AML-193 (cell line): ENCODE results near the gene LTBP2.

ENCODE experiments used
- DNase-seq, 2 experiments: peaks; one replicate each; lab custom pipeline; 2025; lab: John Stamatoyannopoulos, UW

Gene LTBP2

DNA sequence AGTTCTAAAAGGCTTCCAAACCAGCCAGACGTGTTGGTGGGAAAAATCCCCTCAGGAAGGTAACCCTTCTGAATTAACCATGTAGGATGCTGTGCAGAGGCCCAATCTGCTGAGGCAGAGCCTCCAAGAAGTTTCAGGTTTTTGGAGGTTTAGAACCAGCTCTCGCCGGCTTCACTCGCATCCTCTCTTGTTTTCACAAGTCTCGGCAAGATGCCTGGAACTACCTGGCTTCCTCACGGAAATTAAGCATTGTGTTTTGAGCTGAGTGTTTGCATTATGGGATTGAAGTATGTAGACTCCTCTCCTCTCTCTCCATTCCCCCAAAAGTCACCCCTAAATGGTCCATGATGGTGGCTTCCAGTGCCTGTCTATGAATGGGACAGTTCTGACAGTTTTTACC lies 20.6 kb downstream of the LTBP2 start:
- no peak for DNase-seq

DNA sequence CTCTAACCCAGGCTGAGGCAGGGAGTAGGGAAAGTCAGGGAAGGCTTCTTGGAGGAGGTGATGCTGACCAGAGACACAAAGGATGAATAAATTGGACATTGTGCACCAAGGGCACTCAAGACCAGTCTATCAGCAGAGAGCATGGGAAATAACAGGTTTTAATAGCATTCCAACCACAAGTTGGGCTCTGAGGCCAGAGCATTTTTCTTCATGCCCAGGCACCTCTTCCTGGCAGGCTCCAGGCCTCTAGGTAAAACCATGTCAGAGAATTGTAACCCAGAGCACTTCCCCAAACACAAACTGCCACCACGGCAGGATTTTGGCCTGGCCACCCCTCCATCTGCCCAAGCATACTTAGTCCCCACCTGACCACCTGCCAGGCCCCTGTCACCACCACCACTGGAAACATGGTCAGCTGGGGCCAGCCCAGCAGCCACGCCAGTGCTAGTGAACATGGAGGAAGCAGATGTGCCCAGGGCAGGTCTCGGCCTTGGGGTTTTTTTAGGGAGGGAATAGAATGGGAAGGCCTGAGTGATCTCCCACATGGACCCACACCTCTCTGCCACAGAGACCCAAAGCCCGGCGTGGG lies 22.7 kb downstream of the LTBP2 start:
- no peak for DNase-seq

DNA sequence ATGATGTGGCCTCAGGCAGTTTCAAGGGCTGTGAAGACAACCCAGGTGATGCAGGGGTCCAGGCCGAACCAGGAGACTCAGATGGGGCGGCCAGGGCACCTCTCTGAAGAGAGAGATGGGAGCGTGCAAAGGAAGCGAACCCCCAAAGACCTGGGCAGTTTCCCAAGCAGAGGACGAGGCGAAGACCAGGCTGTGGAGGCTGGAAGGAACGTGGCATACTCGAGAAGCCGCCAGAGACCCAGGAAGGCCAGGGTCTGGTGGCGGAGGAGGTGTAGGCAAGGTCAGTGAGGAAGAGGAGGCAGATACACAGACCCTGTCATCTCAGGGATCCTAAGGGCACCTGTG lies 24.7 kb downstream of the LTBP2 start:
- no peak for DNase-seq

DNA sequence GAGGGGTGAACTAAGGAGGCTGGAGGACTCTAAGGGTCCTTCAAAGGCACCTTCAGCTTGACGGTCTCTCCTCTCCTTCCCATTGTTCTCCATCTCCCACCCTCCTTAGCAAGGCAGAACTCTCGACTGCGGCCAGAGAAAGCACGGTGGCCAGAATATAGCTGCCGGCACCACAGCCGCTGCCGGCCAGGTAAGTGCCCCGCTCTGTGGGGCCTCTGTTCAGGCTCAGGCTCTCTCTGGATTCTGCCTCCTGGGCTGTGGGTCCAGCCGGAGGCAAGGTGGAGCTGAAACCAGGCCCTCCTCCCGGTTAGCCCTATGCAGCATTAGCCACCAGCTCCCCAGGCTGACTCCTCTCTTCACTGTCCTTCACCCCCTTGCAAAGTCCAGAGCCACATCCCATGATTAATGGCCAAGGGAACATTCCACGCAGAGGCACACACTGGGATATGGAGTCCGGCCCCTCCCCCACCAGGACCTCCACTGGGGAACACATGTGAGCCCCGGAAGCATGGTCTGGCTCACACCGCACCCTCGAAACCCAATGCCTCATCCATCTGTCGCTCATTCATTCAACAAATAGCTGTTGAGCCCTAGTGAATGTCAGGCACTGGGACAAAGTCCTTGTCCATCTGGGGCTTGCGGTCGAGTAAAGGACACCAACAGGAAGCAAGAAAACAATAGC lies 25.2 kb downstream of the LTBP2 start:
- no peak for DNase-seq

DNA sequence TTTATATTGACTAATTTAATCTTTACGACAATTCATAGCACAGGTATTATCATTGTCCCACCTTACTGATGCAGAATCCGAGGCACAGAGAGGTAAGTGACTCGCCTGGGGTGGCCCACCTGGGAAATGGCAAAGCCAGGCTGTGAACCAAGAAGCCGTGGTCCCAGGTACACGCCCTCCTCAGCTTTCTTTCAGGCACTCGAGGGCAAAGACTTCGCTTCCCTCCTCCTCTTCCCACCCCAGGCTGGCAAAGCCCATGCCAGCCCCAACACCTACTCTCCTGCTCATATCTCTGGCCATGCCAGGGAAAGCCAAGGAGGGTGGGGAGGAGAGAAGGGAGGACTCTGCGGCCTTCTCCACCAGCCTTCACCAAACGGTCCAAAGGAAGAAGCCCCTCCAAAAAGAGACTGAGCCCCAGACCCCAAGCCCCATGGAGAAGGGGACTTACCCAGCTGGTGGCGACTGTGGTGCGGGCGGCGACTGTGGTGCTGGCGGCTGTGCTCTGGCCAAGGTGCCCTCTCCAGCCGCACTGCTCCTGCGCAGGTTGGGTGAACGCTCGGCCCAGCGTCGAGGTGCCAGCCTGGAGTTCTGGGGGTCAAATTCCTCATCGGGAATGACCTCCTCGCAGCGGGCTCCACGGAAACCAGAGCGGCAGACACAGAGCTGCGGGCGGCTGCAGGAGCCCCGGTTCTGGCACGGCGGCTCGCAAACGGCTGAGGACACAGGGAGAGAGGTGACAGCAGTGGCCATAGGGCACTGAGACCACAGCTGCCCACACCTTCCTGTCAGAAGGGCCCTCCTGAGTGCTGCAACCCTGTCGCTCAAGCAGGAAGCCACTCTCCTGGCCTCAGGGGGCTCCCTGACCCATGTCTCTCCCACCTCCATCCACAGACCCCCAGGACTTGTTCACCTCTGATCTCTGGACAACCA lies 26.4 kb downstream of the LTBP2 start:
- DNase-seq: no peak

DNA sequence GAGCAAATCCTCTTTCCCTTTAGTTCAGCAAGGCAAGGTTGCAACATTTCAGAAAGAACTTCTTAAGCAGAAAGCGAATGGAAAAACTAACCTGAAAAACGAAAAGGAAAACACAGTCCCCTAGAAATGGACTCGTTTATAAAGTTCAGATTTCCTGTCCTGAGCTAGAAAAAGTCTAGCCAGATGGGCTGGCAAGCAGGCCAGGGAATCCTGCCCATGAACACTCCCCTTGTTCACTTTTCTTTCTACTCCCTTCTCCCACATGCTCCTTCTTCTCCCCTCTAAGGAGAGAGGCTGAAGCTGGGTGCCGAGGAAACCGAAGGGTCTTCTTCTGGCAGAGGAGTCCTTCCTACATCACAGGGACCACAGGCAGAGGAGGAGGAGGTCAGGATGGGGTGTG lies 27.1 kb downstream of the LTBP2 start:
- DNase-seq: no peak

DNA sequence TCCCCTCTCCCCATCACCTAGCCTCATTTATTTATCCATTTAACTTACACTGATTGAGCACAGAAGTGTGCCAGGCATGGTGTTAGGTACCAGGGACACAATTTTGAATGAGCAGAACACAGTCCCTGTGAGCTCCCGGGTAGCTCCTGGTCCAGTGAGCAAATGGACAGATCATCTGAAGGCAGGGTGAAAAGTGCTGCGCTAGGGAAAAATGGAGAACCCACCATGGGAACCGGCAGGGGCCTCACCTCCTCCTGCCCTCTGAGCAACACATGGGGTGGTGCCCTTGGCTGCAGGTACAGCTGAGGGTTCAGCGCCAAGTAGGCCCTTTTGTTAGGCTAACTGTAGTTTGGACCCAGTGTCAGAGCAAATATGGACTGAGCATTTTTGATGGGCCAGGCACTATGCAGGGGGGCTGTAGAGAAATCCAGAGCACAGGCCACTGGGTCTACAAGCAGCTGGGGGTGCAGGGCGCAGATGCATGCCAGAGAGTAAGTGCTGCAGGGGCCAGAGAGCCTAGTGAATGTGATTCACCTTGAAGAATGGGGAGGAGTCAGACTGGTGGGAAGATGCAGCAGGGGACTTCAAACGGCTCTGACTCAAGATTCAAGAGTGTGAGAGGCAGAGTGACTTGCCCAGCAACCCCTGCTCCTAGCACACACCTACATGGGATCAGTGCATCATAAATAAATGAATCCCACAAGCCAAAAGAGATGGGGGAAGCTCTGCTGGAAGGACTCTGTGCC lies 28.2 kb downstream of the LTBP2 start:
- no peak for DNase-seq

DNA sequence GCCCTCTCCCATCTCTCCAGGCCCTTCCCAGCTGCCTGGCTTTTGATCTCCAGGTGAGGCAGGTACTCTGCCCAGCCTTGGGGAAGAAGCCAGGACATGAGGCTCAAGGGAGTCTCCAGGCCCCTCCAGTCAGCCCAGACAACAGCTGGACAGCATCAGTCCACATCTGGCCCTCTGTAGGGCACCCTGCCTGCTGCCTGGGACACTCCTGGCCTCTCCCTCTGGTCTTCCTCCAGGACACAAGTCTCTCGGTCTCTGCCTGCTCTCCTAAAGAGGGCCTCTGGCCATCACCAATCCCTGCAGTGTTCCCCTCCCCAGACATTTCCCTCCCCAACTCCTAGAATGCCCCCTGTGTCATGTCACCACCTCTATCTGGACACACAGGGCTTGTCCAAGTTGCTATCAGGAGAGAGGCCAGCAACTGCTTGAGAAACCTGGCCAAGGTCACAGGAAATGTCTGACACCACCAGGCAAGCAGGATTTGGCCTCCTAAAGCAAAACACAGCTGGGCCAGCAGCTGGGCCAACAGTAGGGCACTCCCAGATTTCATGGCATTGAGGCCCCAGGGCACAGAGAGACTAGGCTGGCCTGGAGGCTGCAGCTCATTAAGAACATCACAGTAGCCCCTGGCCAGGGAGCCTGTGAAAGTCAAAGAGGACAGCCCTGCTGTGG lies 29.0 kb downstream of the LTBP2 start:
- no peak for DNase-seq

DNA sequence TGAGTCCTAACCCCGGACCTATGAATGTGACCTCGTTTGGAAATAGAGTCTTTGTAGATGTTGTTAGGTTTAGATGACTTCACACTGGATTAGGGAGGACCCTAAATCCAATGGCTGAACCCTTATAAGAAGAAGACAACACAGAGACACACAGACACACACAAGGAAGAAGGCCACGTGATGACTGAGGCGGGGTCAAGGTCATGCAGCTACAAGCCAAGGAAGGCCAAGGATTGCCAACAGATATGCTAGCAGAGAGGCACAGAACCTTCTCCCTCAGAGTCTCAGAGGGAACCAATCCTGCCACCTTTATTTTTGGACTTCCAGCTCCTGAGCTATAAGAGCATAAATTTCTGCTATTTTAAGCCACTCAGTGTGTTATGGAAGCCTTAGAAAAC lies 31.8 kb downstream of the LTBP2 start:
- no peak for DNase-seq

DNA sequence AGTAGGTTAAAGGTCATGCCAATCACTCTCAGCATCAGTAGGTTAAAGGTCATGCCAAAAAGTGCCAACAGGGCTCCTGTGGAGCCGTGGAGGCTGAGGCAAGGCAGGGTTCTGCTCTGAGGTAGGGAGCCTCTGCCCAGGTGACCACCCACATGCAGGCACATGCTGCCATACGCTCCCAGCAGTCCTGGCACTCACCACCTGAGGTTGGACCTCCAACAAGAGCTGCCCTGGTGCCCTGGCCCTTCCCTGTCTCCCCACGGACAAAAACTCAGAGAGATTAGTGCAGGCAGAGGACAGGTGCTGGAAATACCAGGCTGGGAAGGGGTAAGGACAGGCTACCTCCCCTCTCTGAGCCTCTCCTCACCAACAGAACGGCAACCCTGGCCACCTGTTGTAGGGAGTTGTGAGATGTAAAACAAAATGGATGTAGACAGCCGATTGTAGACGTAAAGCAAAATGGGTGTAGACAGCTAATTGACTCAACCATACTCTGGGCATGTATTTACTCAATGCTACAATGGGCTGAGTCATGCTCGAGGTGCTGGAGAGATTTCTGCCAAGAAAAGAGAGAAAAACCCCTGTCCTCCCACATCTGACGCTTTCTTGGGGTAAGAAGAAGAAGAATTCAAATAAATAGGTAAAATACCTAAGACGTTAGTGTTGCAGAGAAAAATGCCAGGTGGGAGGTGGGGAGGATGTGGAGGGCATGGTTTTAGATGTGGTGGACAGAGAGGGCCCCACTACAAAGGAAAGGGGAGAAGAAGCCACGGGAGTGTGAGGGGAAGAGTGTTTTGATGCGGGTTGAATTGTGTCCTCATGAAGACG lies 32.4 kb downstream of the LTBP2 start:
- DNase-seq: no peak

DNA sequence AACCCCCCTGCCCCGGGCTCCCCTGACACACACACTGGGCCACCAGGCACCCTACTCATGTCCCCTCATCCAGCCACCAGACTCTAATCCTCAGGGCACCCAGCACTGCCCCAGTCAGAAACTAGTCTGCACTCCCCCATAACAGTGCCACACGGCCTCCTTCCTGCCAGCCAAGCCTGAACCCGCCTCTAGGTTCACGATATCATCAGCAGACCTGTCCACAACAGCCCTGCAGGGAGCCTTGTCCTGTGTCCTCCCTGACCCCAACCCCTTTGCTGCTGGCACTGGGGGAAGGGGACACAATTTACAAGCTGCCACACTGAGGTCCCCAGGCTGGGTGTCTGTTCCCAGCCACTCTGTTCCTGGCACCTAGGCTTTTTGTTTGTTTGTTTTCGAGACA lies 33.6 kb downstream of the LTBP2 start:
- DNase-seq: no peak

DNA sequence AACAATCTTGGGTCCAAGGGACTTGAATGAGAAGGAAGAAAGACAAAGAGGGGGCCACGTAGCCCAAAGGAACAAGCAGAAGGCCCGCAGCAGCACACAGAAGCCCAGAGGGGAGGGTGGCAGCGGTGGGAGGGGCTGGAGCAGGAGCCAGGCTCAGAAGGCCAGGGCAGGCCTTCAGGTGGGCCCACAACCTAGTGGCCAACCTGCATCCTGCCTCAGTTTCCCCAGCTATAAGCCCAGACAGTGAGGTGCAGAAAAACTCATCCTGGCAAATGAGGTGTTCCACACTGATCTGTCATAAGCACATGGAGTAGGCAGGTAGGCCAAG lies 34.1 kb downstream of the LTBP2 start:
- no peak for DNase-seq

DNA sequence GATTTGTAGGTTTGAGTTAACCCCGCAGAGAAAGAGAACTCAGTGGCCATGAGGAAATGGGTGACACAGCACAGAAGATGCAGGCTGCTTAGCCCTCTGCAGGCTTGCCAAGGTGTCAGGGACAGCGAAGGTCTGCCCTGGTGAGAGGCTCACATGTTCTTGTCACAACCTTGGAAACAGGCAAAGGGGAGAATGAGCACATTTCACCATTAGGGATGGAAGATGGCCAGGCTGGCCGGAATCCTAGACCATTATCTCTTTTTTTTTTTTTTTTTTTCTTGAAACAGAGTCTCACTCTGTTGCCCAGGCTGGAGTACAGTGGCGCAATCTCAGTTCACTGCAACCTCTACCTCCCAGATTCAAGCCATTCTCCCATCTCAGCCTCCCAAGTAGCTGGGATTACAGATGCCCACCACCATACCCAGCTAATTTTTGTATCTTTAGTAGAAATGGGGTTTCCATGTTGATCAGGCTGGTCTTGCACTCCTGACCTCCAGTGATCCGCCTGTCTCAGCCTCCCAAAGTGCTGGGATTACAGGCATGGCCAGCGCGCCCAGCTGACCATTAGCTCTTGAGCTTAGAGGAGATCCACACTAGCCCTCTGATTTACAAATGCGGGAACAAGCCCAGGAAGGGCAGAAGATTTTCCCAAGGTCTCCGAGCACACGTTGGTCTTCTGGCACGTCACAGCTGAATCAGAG lies 34.6 kb downstream of the LTBP2 start:
- no peak for DNase-seq

DNA sequence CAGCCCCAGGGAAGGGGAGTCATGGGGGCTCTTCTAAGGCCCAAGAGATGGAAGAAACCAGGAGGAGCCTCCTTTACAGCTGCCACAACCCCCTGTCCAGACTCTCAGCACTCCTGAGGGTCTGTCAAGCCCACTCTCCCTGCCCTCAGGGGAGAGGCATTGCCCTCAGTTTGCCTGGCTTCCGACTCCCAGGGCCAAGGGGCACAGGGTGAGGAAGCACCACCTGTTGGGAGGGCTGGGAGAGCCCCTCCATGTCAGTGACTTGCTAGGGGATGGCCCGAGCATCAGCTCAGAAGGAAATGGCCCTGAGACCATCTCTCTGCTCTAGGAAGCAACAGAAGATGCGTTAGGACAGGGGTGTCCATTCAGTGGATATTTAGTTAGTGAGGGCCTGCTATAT lies 36.1 kb downstream of the LTBP2 start:
- no peak for DNase-seq

DNA sequence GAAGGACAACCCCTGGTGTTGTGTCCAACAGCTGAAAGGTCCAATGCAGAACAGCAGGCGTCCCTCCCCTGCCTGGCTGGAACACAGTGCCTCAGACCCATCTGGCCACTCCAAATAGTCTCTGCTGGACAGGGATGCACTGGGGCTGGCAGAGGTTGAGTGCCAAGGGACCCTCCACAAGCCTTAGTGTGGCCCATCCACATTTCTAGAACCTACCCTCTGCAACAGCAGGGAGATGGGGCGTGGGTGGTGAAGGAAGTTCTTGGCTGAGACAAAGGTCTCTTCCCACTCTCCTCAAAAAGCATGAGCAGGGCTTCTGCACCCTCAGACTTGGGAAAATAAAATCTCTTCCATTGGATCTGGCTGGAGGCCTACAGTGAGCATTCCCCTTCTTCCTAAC lies 36.5 kb downstream of the LTBP2 start:
- no peak for DNase-seq

DNA sequence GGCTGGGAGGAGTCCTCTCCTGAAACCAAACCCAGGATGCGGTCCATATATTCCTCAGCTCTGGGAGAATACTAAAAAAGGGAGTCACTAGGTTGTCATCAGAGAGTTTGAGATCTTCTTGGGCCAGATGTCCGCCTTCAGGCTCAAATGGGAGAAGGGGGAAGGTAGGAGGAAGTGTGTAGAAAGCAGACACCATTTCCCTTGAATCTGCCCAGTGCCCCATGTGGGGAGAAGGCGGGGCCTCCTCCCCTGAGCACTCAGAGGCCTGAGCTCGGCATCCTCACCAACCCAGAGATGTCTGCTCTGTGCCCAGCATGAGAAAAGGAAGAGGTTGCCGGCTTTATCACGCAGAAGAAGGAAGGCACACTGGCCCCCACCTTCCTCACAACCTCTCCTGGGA lies 37.3 kb downstream of the LTBP2 start:
- DNase-seq: no peak

DNA sequence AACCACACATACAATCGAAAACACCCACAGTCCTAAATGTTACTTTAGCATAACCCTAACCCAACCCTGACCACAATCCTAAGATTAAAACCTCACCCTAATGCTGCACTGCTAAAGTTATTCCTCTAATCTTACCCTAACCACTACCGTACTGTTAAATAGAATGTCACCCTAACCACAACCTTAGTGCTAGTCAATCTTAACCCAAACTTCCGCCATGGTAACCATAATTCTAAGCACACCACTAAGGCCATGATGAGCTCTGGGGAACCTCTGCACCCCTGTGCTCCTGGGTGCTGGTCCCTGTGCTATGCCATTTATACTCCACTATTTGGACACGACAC lies 38.0 kb downstream of the LTBP2 start:
- DNase-seq: no peak

DNA sequence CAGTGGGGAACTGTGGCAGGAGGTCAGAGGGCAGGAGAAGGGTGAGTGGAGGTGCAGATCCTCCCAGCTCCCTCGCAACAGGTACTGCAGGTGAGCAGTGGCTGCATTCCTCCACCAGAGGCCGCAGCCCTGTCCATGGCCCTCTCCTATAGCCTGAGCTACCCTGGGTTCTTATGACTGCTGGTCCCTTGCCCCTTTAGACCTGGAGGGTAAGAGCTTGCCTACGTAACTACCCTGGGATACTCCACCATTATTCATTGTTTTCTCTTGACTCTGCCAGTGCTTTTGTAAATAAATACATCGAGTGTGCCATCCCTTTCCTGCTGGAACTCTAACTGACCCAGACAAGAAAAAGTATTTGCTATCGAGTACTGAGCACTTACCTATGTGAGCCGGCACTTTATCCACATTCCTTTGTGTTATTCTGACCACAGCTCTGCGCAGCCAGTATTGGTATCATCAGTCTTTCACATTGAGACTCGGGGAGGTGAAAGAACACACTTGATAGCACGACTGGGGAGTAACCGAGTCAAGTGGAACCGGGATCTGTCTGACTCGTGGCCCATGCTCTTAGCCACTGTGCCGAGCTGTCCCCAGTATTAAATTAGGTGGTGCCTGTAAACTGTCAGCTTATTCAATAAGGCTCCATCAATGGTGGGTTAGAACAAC lies 38.5 kb downstream of the LTBP2 start:
- no peak for DNase-seq

DNA sequence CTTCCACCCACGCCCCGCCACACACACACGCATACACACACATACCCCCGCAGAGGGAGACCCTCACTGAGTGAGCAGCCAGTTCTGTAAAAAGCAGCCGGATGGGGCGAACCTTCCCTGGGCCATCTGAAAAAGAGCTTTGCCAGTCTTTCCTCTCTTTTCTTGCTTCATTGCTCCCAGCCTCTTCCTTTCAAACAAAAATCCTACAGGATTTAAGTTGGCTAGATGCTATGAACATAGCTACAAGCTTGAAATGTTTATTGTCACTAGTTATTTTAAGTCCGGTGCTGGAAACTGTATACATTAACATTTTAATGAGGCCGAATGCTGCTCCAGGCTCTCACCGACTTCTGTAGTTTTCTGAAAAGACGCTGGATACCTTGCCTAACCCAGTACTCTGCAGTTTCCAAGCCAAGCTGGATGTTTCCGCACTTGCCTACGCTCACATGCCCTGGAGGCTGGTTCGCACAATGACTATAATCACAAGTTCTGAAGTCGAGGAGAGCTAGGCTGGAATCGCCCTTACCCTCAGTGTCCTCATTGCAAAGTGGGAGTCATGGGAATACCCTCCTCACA lies 39.2 kb downstream of the LTBP2 start:
- no peak for DNase-seq
